ENCODE measurements around the gene SKAP1. TPM values are rescaled to one million over a fixed set of nuclear protein-coding genes. Genes with fewer than 3 reads are reported as not detected.
"Not testable (repeated sequence)": the region's sequence is repeated elsewhere in the genome, so short reads cannot be mapped to it uniquely, and the experiment has no call there.

SKAP1 gene
- polyA plus RNA-seq, 2 donors: 1.1 to 2.6 TPM

- no peaks in the 10 kb centered on the region for H3K27me3 ChIP-seq (ENCODE audit: control insufficient read depth in 1 of 2, insufficient read depth in 2 of 2, low read length in 2 of 2)
- no peaks in the 10 kb centered on the region for H3K4me1 ChIP-seq (ENCODE audit: control insufficient read depth in 2 of 2, insufficient read depth in 2 of 2, low read length in 1 of 2)
- no peak overlapping the region for H3K4me3 ChIP-seq (ENCODE audit: low read depth in 1 of 2, low read length in 2 of 2)
- H3K9me3 ChIP-seq (ENCODE audit: control insufficient read depth in 2 of 2, insufficient read depth in 1 of 2, low read depth in 1 of 2, low read length in 1 of 2): no peaks in the 10 kb centered on the region
- WGBS, 2 donors: 27 to 32% methylated on average over 6 of the region's 6 CpGs
- H3K27ac ChIP-seq (ENCODE audit: low read depth in 2 of 2, low read length in 1 of 2): no peak overlapping the region
- no peaks in the 10 kb centered on the region for H3K36me3 ChIP-seq (ENCODE audit: control insufficient read depth in 2 of 2, insufficient read depth in 2 of 2, low read length in 1 of 2)
These were observed 231.0 kb downstream of the SKAP1 start for GRCh38 chr17:48198950-48199541.

- Histone ChIP-seq H3K9me3 (ENCODE audit: control insufficient read depth in 2 of 2, insufficient read depth in 1 of 2, low read depth in 1 of 2, low read length in 1 of 2) (no peaks in the 10 kb centered on the region), H3K27me3 (ENCODE audit: control insufficient read depth in 1 of 2, insufficient read depth in 2 of 2, low read length in 2 of 2) (no peaks in the 10 kb centered on the region), H3K36me3 (ENCODE audit: control insufficient read depth in 2 of 2, insufficient read depth in 2 of 2, low read length in 1 of 2) (no peaks in the 10 kb centered on the region), H3K4me3 (ENCODE audit: low read depth in 1 of 2, low read length in 2 of 2) (no peak overlapping the region), H3K27ac (ENCODE audit: low read depth in 2 of 2, low read length in 1 of 2) (no peak overlapping the region), H3K4me1 (ENCODE audit: control insufficient read depth in 2 of 2, insufficient read depth in 2 of 2, low read length in 1 of 2) (no peaks in the 10 kb centered on the region)
These were observed 234.1 kb downstream of the SKAP1 start for GRCh38 chr17:48195910-48196309.

- H3K27me3 ChIP-seq (ENCODE audit: control insufficient read depth in 1 of 2, insufficient read depth in 2 of 2, low read length in 2 of 2): no peaks in the 10 kb centered on the region
These were observed 235.9 kb downstream of the SKAP1 start for GRCh38 chr17:48194097-48194550.

GRCh38 chr17:48192321-48192731 lies 237.7 kb downstream of the SKAP1 start:
- Histone ChIP-seq H3K4me3 (ENCODE audit: low read depth in 1 of 2, low read length in 2 of 2) (no peak overlapping the region), H3K27me3 (ENCODE audit: control insufficient read depth in 1 of 2, insufficient read depth in 2 of 2, low read length in 2 of 2) (no peaks in the 10 kb centered on the region), H3K27ac (ENCODE audit: low read depth in 2 of 2, low read length in 1 of 2) (no peak overlapping the region), H3K4me1 (ENCODE audit: control insufficient read depth in 2 of 2, insufficient read depth in 2 of 2, low read length in 1 of 2) (no peaks in the 10 kb centered on the region), H3K9me3 (ENCODE audit: control insufficient read depth in 2 of 2, insufficient read depth in 1 of 2, low read depth in 1 of 2, low read length in 1 of 2) (no peaks in the 10 kb centered on the region), H3K36me3 (ENCODE audit: control insufficient read depth in 2 of 2, insufficient read depth in 2 of 2, low read length in 1 of 2) (no peaks in the 10 kb centered on the region)
- 52 to 54% methylated on average over 4 of the region's 4 CpGs for WGBS, 2 donors

More at GRCh38 chr17:48194097-48194550, 235.9 kb downstream of the SKAP1 start:
- Histone ChIP-seq H3K4me3 (ENCODE audit: low read depth in 1 of 2, low read length in 2 of 2) (no peak overlapping the region), H3K27ac (ENCODE audit: low read depth in 2 of 2, low read length in 1 of 2) (no peak overlapping the region), H3K9me3 (ENCODE audit: control insufficient read depth in 2 of 2, insufficient read depth in 1 of 2, low read depth in 1 of 2, low read length in 1 of 2) (no peaks in the 10 kb centered on the region), H3K4me1 (ENCODE audit: control insufficient read depth in 2 of 2, insufficient read depth in 2 of 2, low read length in 1 of 2) (no peaks in the 10 kb centered on the region), H3K36me3 (ENCODE audit: control insufficient read depth in 2 of 2, insufficient read depth in 2 of 2, low read length in 1 of 2) (no peaks in the 10 kb centered on the region)
- 48 to 54% methylated on average over 5 of the region's 5 CpGs for WGBS, 2 donors

GRCh38 chr17:48191362-48191761 lies 238.7 kb downstream of the SKAP1 start:
- no peak overlapping the region for H3K4me3 ChIP-seq (ENCODE audit: low read depth in 1 of 2, low read length in 2 of 2)
- H3K9me3 ChIP-seq (ENCODE audit: control insufficient read depth in 2 of 2, insufficient read depth in 1 of 2, low read depth in 1 of 2, low read length in 1 of 2): no peaks in the 10 kb centered on the region
- H3K36me3 ChIP-seq (ENCODE audit: control insufficient read depth in 2 of 2, insufficient read depth in 2 of 2, low read length in 1 of 2): no peaks in the 10 kb centered on the region
- no peaks in the 10 kb centered on the region for H3K4me1 ChIP-seq (ENCODE audit: control insufficient read depth in 2 of 2, insufficient read depth in 2 of 2, low read length in 1 of 2)
- H3K27ac ChIP-seq (ENCODE audit: low read depth in 2 of 2, low read length in 1 of 2): no peak overlapping the region
- H3K27me3 ChIP-seq (ENCODE audit: control insufficient read depth in 1 of 2, insufficient read depth in 2 of 2, low read length in 2 of 2): no peaks in the 10 kb centered on the region
- 77 to 86% methylated on average over 1 of the region's 1 CpG for WGBS, 2 donors

GRCh38 chr17:48190871-48191270 lies 239.1 kb downstream of the SKAP1 start:
- Histone ChIP-seq H3K4me1 (ENCODE audit: control insufficient read depth in 2 of 2, insufficient read depth in 2 of 2, low read length in 1 of 2) (no peaks in the 10 kb centered on the region), H3K27me3 (ENCODE audit: control insufficient read depth in 1 of 2, insufficient read depth in 2 of 2, low read length in 2 of 2) (no peaks in the 10 kb centered on the region), H3K36me3 (ENCODE audit: control insufficient read depth in 2 of 2, insufficient read depth in 2 of 2, low read length in 1 of 2) (no peaks in the 10 kb centered on the region), H3K9me3 (ENCODE audit: control insufficient read depth in 2 of 2, insufficient read depth in 1 of 2, low read depth in 1 of 2, low read length in 1 of 2) (no peaks in the 10 kb centered on the region), H3K4me3 (ENCODE audit: low read depth in 1 of 2, low read length in 2 of 2) (no peak overlapping the region), H3K27ac (ENCODE audit: low read depth in 2 of 2, low read length in 1 of 2) (no peak overlapping the region)
- 85 to 91% methylated on average over 8 of the region's 8 CpGs for WGBS, 2 donors

GRCh38 chr17:48187872-48188608 lies 242.0 kb downstream of the SKAP1 start:
- Histone ChIP-seq H3K36me3 (ENCODE audit: control insufficient read depth in 2 of 2, insufficient read depth in 2 of 2, low read length in 1 of 2) (no peaks in the 10 kb centered on the region), H3K4me3 (ENCODE audit: low read depth in 1 of 2, low read length in 2 of 2) (no peak overlapping the region), H3K4me1 (ENCODE audit: control insufficient read depth in 2 of 2, insufficient read depth in 2 of 2, low read length in 1 of 2) (no peaks in the 10 kb centered on the region), H3K27me3 (ENCODE audit: control insufficient read depth in 1 of 2, insufficient read depth in 2 of 2, low read length in 2 of 2) (no peaks in the 10 kb centered on the region), H3K9me3 (ENCODE audit: control insufficient read depth in 2 of 2, insufficient read depth in 1 of 2, low read depth in 1 of 2, low read length in 1 of 2) (no peaks in the 10 kb centered on the region), H3K27ac (ENCODE audit: low read depth in 2 of 2, low read length in 1 of 2) (no peak overlapping the region)
- WGBS, 2 donors: 91% methylated on average over 3 of the region's 3 CpGs

- H3K27me3 ChIP-seq (ENCODE audit: control insufficient read depth in 1 of 2, insufficient read depth in 2 of 2, low read length in 2 of 2); H3K4me3 ChIP-seq (ENCODE audit: low read depth in 1 of 2, low read length in 2 of 2); H3K4me1 ChIP-seq (ENCODE audit: control insufficient read depth in 2 of 2, insufficient read depth in 2 of 2, low read length in 1 of 2); H3K36me3 ChIP-seq (ENCODE audit: control insufficient read depth in 2 of 2, insufficient read depth in 2 of 2, low read length in 1 of 2); H3K27ac ChIP-seq (ENCODE audit: low read depth in 2 of 2, low read length in 1 of 2); H3K9me3 ChIP-seq (ENCODE audit: control insufficient read depth in 2 of 2, insufficient read depth in 1 of 2, low read depth in 1 of 2, low read length in 1 of 2): not testable (repeated sequence)
- WGBS, 2 donors: 91 to 92% methylated on average over 5 of the region's 5 CpGs
These were observed 243.7 kb downstream of the SKAP1 start for GRCh38 chr17:48186317-48186716.

GRCh38 chr17:48184721-48185120 lies 245.3 kb downstream of the SKAP1 start:
- H3K27ac ChIP-seq (ENCODE audit: low read depth in 2 of 2, low read length in 1 of 2): no peak overlapping the region
- no peaks in the 10 kb centered on the region for H3K4me1 ChIP-seq (ENCODE audit: control insufficient read depth in 2 of 2, insufficient read depth in 2 of 2, low read length in 1 of 2)
- H3K27me3 ChIP-seq (ENCODE audit: control insufficient read depth in 1 of 2, insufficient read depth in 2 of 2, low read length in 2 of 2): no peaks in the 10 kb centered on the region
- H3K36me3 ChIP-seq (ENCODE audit: control insufficient read depth in 2 of 2, insufficient read depth in 2 of 2, low read length in 1 of 2): no peaks in the 10 kb centered on the region
- H3K9me3 ChIP-seq (ENCODE audit: control insufficient read depth in 2 of 2, insufficient read depth in 1 of 2, low read depth in 1 of 2, low read length in 1 of 2): no peaks in the 10 kb centered on the region
- H3K4me3 ChIP-seq (ENCODE audit: low read depth in 1 of 2, low read length in 2 of 2): no peak overlapping the region
- WGBS, 2 donors: 75 to 79% methylated on average over 6 of the region's 6 CpGs

- no peak overlapping the region for H3K27ac ChIP-seq (ENCODE audit: low read depth in 2 of 2, low read length in 1 of 2)
- H3K27me3 ChIP-seq (ENCODE audit: control insufficient read depth in 1 of 2, insufficient read depth in 2 of 2, low read length in 2 of 2): no peaks in the 10 kb centered on the region
- H3K4me3 ChIP-seq (ENCODE audit: low read depth in 1 of 2, low read length in 2 of 2): no peak overlapping the region
- WGBS, 2 donors: 11 to 32% methylated on average over 1 of the region's 1 CpG
- no peaks in the 10 kb centered on the region for H3K4me1 ChIP-seq (ENCODE audit: control insufficient read depth in 2 of 2, insufficient read depth in 2 of 2, low read length in 1 of 2)
- H3K36me3 ChIP-seq (ENCODE audit: control insufficient read depth in 2 of 2, insufficient read depth in 2 of 2, low read length in 1 of 2): no peaks in the 10 kb centered on the region
- no peaks in the 10 kb centered on the region for H3K9me3 ChIP-seq (ENCODE audit: control insufficient read depth in 2 of 2, insufficient read depth in 1 of 2, low read depth in 1 of 2, low read length in 1 of 2)
These were observed 248.4 kb downstream of the SKAP1 start for GRCh38 chr17:48181653-48182052.
